Muscle layer of colon (tissue), 2 donors: ENCODE data around the gene FOSL1.

Source experiments
- H3K27ac ChIP-seq: one replicate; pipeline ENCODE4 v1.7.0; 2013; ENCODE audit warnings: low read depth, mild to moderate bottlenecking, low read length, moderate library complexity
- H3K27me3 ChIP-seq, 2 donors: one replicate each; pipeline ENCODE4 v1.7.0; 2013; ENCODE audit warnings: low read length in 2 of 2, mild to moderate bottlenecking in 2 of 2; ENCODE audit not compliant: insufficient read depth in 2 of 2, control insufficient read depth in 1 of 2
- H3K36me3 ChIP-seq: one replicate; pipeline ENCODE4 v1.7.0; 2013; ENCODE audit warnings: mild to moderate bottlenecking, low read length; ENCODE audit not compliant: insufficient read depth
- H3K4me1 ChIP-seq: one replicate; pipeline ENCODE4 v1.7.0; 2013; ENCODE audit warnings: mild to moderate bottlenecking, low read length; ENCODE audit not compliant: insufficient read depth
- H3K4me3 ChIP-seq, 2 donors: one replicate each; pipeline ENCODE4 v1.7.0; 2013; ENCODE audit warnings: low read length in 2 of 2, low read depth in 1 of 2, mild to moderate bottlenecking in 1 of 2, moderate library complexity in 1 of 2
- H3K9ac ChIP-seq: one replicate; pipeline ENCODE4 v1.7.0; 2013; ENCODE audit warnings: low read length
- H3K9me3 ChIP-seq: one replicate; pipeline ENCODE4 v1.7.0; 2013; ENCODE audit warnings: mild to moderate bottlenecking, low read length
- donor health status: abdominal sarcoma.
- donor health status: Adenocarcinoma of cecum.

Gene FOSL1

DNA sequence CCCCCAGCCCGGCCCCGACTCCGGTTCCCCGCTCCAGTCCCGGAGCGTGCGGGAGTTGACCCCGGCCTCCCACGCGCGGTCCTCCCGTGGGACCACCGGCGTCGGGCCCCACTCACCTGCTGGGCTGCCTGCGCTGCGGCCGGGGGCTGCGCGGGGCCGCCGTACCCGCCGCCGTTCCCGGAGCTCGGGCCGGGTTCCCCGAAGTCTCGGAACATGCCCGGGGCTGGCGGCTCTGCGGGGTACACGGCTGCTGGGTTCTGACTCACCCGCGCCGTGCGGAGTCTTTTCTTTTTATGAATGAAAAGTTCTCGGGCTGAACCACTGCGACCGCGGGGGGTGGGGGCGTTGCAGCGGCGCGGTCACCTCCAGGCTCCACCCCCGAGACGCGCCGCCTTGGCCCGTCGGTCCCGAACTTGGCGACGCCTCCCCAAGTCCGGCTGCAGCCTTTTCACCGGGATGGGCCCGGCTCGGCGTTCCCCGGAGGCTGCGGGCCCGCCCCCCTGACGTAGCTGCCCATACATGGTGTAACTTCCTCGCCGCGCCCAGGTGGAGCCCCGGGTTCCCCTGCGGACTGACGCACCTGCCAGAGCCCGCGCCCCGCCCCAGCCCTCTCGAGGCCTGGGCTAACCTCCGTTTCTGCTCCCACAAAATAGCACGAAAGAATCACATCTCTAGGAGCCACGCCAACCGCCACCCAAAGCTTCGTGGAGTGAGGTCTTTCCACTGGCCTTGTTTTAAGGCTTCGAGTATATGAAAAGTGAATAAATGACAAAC, at the start of gene FOSL1:
Gene FOSL1, minus strand, starts transcription at position 264 of the 774 bp plus-strand sequence. Its CDS starts 49 bp downstream, at position 215.
- H3K9ac ChIP-seq, result no peak within 1 kb of the TSS
- no peaks in the 10 kb centered on the region for H3K36me3 ChIP-seq
- peak within 1 kb of the TSS; percentile 52 for H3K27ac ChIP-seq
- H3K27me3 ChIP-seq, result peaks cover 7 to 8% of the 10 kb centered on the region in 2 donors
- H3K9me3 ChIP-seq, result no peaks in the 10 kb centered on the region
- peaks cover 4% of the 10 kb centered on the region for H3K4me1 ChIP-seq
- H3K4me3 ChIP-seq, result peak within 1 kb of the TSS; percentile 42 to 49

DNA sequence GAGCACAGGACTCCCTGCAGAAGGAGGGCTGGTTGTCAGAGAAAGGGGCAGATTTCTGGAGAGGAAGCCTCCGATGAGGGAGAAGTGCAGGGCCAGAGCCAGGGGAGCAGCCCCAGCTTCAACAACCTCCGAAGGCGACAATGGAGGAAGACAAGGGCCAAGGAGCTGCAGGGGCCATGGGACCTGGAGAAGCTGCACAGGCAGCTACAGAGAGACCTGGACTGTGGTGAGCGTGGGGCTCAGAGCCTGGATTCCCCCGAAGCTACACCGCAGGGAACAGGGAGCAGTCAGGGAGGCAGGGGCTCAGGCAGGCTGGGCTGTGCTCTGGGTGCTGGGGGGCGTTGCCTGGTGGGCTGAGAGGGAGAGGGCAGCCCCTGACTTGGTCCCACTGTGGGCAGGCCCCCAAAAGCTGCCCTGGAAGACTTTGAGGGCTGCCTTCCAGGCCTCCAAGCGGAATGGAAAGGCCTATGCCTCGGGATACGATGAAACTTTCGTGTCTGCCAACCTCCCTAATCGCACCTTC, 47.5 kb upstream of the FOSL1 start:
- H3K27me3 ChIP-seq, result peaks cover 0 to 4% of the 10 kb centered on the region in 2 donors
- H3K36me3 ChIP-seq, result no peaks in the 10 kb centered on the region
- H3K4me1 ChIP-seq, result no peaks in the 10 kb centered on the region
- no peaks in the 10 kb centered on the region for H3K9me3 ChIP-seq
- H3K27ac ChIP-seq, result no peak overlapping the region
- no peak overlapping the region for H3K4me3 ChIP-seq
- H3K9ac ChIP-seq, result no peak overlapping the region

DNA sequence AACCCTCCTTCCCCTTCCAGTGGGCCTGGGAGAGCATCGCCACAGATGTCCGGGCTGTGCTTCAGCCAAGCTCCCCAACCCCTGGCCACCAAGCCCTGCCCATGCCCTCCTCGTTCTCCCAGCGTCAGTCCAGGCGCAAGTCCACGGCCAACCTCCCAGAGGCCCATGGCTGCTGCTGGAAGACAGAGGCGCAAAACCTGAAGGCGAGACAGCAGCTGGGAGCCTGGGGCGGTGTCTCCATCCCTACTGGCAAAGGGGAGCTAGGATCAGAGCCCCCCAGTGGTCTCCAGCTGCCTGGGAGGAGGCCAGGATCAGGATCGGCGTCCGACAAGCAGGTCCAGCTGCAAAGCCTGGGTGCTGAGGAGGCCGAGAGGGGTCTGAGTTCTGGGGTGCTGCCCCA, 46.9 kb upstream of the FOSL1 start:
- H3K4me1 ChIP-seq, result no peaks in the 10 kb centered on the region
- H3K9ac ChIP-seq, result no peak overlapping the region
- H3K4me3 ChIP-seq, result no peak overlapping the region
- peaks cover 0 to 4% of the 10 kb centered on the region in 2 donors for H3K27me3 ChIP-seq
- H3K9me3 ChIP-seq, result no peaks in the 10 kb centered on the region
- H3K36me3 ChIP-seq, result no peaks in the 10 kb centered on the region
- H3K27ac ChIP-seq, result no peak overlapping the region

DNA sequence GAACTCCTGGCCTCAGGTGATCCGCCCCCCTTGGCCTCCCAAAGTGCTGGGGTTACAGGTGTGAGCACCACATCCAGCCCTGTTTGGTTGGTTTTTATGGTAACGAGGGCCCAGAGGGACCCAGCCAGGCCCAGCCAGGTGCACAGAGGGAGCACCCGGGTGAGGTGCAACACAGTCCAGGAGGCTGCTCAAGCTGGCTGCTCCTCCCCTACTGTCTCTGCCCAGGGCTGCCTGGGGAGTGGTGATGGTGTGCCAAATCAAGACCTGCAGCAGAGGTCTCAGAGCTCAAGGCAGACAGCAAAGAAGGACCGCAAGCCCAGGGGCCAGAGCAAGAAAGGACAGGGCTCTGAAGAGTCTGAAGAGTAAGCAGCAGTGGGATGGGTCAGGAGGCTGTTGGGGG, 46.5 kb upstream of the FOSL1 start:
- H3K27me3 ChIP-seq, result peaks cover 0 to 4% of the 10 kb centered on the region in 2 donors
- no peak overlapping the region for H3K9ac ChIP-seq
- H3K4me3 ChIP-seq, result no peak overlapping the region
- no peaks in the 10 kb centered on the region for H3K4me1 ChIP-seq
- H3K27ac ChIP-seq, result no peak overlapping the region
- no peaks in the 10 kb centered on the region for H3K36me3 ChIP-seq
- no peaks in the 10 kb centered on the region for H3K9me3 ChIP-seq

DNA sequence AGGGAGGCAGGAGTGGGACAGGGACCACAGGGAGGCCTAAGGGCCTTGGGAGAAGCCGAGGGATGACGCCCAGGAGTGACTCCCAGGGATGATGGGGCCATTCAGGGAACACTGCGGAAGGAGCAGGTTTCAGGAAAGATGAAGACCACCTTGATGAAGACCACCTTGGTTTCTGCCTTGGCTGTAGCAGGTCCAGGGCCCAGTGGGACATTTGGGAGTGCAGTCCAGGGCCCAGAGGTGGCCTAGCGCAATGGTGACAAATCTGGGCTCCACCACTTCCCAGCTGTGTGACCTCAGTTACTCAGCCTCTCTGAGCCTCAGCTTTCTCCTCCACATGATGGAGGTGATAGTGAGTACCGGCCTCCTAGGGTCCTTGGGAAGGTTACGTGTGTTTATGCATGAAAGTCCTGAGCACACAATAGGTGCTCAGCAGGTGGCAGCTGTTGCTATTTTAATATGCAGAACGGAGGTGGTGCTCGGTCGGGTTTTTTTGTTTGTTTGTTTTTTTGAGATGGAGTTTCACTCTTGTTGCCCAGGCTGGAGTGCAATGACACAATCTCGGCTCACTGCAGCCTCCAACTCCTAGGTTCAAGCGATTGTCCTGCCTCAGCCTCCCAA, 45.9 kb upstream of the FOSL1 start:
- Histone ChIP-seq H3K27ac (no peak overlapping the region), H3K9ac (no peak overlapping the region), H3K4me1 (no peaks in the 10 kb centered on the region), H3K9me3 (no peaks in the 10 kb centered on the region), H3K27me3 (peaks cover 0 to 4% of the 10 kb centered on the region in 2 donors), H3K4me3 (no peak overlapping the region), H3K36me3 (no peaks in the 10 kb centered on the region)

DNA sequence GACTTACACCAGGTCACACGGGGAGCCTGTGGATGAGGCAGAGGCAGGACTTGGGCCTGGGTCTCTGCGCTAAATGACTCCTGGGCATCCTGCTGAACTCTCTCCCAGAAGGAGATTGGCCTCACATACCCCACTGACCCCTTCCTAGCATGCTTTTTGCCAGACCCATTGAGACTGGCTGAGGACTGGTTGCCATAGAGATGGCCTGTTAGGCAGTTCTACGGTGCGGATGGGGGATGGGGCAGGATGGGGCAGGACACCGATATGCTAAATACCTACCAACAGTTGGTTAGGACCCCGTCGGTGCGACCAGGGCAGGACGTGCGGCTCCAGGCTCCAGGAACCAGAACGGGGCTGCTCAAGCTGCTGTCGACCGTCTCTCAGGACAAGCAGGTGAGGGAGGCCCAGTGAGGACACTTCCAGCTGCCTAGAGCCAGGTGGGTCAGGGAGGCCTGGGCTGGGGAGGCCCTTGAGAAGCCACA, 45.3 kb upstream of the FOSL1 start, which contains the start of gene TSGA10IP:
Gene TSGA10IP, plus strand, starts transcription at position 51 of the 482 bp plus-strand sequence. Its CDS starts 196 bp downstream, at position 247.
- H3K27me3 ChIP-seq, result peaks cover 0 to 4% of the 10 kb centered on the region in 2 donors
- H3K4me3 ChIP-seq, result no peak within 1 kb of the TSS
- H3K27ac ChIP-seq, result no peak within 1 kb of the TSS
- no peak within 1 kb of the TSS for H3K9ac ChIP-seq
- H3K9me3 ChIP-seq, result no peaks in the 10 kb centered on the region
- no peaks in the 10 kb centered on the region for H3K4me1 ChIP-seq
- H3K36me3 ChIP-seq, result no peaks in the 10 kb centered on the region

DNA sequence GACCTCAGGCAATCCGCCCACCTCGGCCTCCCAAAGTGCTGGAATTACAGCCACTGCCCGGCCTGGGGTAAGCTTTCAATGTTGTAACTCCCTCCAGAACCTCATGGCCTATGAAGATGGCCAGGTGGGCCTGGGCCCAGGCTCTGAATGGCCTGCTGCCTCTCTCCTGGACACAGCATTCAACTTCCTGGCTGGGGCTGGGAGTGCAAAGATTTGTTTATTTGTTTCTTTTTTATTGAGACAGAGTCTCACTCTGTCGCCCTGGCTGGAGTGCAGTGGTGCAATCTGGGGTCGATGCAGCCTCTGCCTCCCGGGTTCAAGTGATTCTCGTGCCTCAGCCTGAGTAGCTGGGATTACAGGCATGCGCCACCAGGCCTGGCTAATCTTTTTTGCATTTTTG, 44.6 kb upstream of the FOSL1 start:
- Histone ChIP-seq H3K36me3 (no peaks in the 10 kb centered on the region), H3K9ac (no peak overlapping the region), H3K4me1 (no peaks in the 10 kb centered on the region), H3K27me3 (peaks cover 0 to 4% of the 10 kb centered on the region in 2 donors), H3K4me3 (no peak overlapping the region), H3K9me3 (no peaks in the 10 kb centered on the region), H3K27ac (no peak overlapping the region)

DNA sequence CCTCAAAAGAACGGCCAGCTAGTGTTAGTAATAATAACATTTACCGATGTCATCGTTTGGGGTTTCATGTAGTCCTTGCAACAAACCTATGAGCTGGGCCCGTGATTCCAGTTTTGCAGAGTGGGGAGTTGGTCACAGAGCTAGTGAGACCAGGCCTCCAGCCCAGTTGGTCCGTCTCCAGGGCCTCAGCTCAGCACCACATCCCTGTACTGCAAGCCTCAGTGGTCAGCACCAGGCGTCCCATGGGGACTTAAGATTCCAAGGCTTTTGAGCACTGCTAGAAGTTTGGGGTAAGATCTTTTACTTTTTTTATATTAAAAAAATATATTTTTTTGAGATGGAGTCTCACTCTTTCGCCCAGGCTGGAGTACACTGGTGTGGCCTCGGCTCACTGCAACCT, 44.0 kb upstream of the FOSL1 start:
- no peak overlapping the region for H3K4me3 ChIP-seq
- peaks cover 0 to 4% of the 10 kb centered on the region in 2 donors for H3K27me3 ChIP-seq
- no peaks in the 10 kb centered on the region for H3K4me1 ChIP-seq
- no peaks in the 10 kb centered on the region for H3K36me3 ChIP-seq
- no peak overlapping the region for H3K27ac ChIP-seq
- H3K9ac ChIP-seq, result no peak overlapping the region
- H3K9me3 ChIP-seq, result no peaks in the 10 kb centered on the region

DNA sequence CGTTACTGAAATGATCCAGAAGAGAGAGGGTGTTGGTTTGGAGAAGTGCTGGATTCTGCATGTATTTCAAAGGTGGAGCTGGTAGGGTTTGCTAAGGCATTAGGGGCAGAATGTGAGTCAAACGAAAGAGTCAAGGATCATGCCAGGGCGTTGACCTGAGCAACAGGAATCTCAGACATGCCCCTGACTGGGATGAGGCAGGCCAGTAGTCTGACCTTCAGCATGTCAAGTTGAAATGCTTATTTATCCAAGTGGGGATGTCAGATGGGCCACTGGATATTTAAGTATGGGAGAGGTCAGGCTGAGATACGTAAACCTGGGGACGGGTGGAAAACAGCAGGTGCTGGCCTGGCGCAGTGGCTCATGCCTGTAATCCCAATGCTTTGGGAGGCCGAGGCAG, 42.3 kb upstream of the FOSL1 start:
- no peaks in the 10 kb centered on the region for H3K36me3 ChIP-seq
- no peaks in the 10 kb centered on the region for H3K9me3 ChIP-seq
- no peaks in the 10 kb centered on the region for H3K4me1 ChIP-seq
- H3K9ac ChIP-seq, result no peak overlapping the region
- H3K27ac ChIP-seq, result no peak overlapping the region
- H3K27me3 ChIP-seq, result peaks cover 0 to 4% of the 10 kb centered on the region in 2 donors
- H3K4me3 ChIP-seq, result no peak overlapping the region

DNA sequence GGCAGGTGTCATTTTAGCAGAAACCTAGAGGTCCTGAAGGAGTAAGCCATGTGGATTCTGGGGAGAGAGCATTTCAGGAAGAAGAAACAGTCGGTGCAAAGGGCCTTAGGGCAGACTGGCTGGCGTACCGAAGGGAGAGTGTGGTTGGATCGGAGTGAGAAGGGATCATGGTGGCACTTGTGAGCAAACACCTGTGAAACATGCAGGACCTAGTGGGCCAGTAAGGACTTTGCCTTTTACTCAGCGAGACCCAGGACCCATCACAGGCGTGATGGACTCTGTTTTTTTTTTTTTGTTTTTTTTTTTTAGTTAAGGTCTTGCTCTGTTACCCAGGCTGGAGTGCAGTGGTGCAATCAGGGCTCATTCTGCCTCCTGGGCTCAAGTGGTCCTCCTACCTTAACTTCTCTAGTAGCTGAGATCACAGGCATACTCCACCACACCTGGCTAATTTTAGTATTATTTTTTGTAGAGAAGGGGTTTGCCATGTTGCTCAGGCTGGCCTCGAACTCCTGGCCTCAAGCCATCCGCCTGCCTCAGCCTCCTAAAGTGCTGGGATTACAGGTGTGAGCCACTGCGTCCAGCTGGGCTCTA, 41.6 kb upstream of the FOSL1 start:
- H3K36me3 ChIP-seq, result no peaks in the 10 kb centered on the region
- no peaks in the 10 kb centered on the region for H3K4me1 ChIP-seq
- no peak overlapping the region for H3K9ac ChIP-seq
- H3K9me3 ChIP-seq, result no peaks in the 10 kb centered on the region
- H3K27ac ChIP-seq, result no peak overlapping the region
- H3K4me3 ChIP-seq, result no peak overlapping the region
- peaks cover 0 to 1% of the 10 kb centered on the region in 2 donors for H3K27me3 ChIP-seq

DNA sequence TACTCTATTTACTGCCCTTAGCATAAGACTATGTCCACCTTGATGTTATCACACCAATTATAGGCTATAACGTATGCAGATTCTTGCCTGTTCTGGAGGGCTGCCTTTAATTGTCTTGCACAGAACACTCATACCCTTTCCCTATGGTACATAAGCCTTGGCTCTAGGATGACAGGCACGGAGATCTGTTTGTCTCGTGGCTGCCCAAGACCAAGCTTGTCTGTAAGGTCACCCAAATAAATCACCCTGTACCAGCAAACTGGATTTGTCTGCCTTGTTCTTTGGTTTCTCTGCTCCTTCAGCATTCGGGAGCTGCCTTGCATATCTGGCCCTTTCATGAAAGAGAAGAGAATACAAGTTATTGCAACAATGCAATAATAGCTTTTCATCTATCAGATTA, 37.6 kb upstream of the FOSL1 start:
- no peaks in the 10 kb centered on the region for H3K9me3 ChIP-seq
- no peaks in the 10 kb centered on the region for H3K36me3 ChIP-seq
- H3K4me1 ChIP-seq, result no peaks in the 10 kb centered on the region
- H3K27ac ChIP-seq, result no peak overlapping the region
- H3K9ac ChIP-seq, result no peak overlapping the region
- H3K27me3 ChIP-seq, result no peaks in the 10 kb centered on the region
- H3K4me3 ChIP-seq, result no peak overlapping the region
